SU-DHL-6 (cell line): Measurements from ENCODE around the gene B3GALT5.

Experiments
- CTCF ChIP-seq: fragments of 200-600 bp; sonication (generic); IDR thresholded peaks from one replicate; pipeline ENCODE4 v1.5.1; 2017; ENCODE audit warnings: antibody characterized with exemption, mild to moderate bottlenecking, low read length, moderate library complexity; ENCODE audit not compliant: insufficient read depth, poor library complexity, severe bottlenecking
- EZH2phosphoT487 ChIP-seq: fragments of 200-600 bp; sonication (generic), shearing (Covaris generic); conservative IDR thresholded peaks from 2 replicates; pipeline ENCODE4 v1.6.1; 2018; ENCODE audit warnings: mild to moderate bottlenecking, antibody characterized with exemption, low read length, moderate library complexity, mixed read lengths

DNA sequence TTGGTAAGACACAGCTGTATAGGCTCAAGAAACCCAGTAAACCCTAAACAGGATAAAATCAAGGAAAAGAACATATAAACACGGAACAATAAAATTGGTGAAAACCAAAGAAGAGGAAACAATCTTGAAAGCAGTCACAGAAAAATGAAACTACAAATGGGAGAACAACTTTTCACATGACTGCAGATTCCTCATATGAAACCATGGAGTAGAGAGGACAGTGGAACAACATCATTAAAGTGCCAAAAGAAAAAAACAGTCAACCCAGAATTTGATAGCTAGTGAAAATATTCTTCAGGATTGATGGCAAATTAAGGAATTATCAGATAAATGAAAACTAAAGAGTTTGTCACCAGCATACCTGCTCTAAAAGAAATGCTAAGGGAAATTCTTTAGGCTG lies 23.9 kb upstream of the B3GALT5 start:
- TF ChIP-seq CTCF (no peak), EZH2phosphoT487 (no peak)
